ENCODE results near the gene ZNF831.

DNA sequence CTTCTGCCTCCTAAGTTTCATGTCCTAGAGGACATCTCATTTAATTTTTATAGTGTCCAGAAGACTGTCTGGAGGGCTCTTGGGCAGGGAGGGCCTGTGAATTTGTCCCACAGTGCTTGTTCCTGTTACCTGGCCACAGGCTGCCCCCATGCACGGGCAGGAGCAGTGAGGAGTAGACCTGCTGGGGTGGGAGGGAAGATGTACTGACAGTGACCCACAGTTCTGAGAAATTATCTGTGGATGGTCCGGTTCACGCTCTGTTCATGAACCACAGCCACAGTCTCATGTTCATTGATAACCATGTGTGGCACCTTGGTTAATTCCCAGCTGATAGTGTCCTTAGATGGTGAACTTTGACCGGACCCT is 18.8 kb upstream of the ZNF831 start:
- no peak for TF ChIP-seq POLR2A (IDR thresholded peaks at IDR 0.05; ENCODE audit: low read depth, low read length)
- no peak for TF ChIP-seq TAF1 (IDR thresholded peaks at IDR 0.05; ENCODE audit: borderline replicate concordance, low read depth, low read length)
